HL-60/S4 (cell line): ENCODE measurements around the gene HEXD.
"Not testable (repeated sequence)": the region's sequence is repeated elsewhere in the genome, so short reads cannot be mapped to it uniquely, and the experiment has no call there.

Source experiments
- in situ Hi-C: fragments of 300-500 bp; cut with MboI; formaldehyde crosslinking; loops from 2 replicates; pipeline ENCODE4 v1.14.3; 2022; ENCODE audit warnings: low sequenced_read_pairs

HEXD gene

GRCh38 chr17:82457073-82457928 lies 39.2 kb downstream of the HEXD start:
- in situ Hi-C loops = no loop called here

GRCh38 chr17:82457929-82458178 lies 39.7 kb downstream of the HEXD start:
- in situ Hi-C loops = no loop called here

GRCh38 chr17:82458179-82458884 lies 40.2 kb downstream of the HEXD start, which contains the start of gene NARF:
NARF (plus strand) TSS chr17:82458741; CDS start chr17:82458804, 63 bp downstream.
- in situ Hi-C loops = no loop called here

- in situ Hi-C loops = no loop called here
Observed at GRCh38 chr17:82458885-82459424, 40.8 kb downstream of the HEXD start.

- in situ Hi-C loops = not testable (repeated sequence)
Observed at GRCh38 chr17:82459936-82460335, 41.8 kb downstream of the HEXD start.

- in situ Hi-C loops = no loop called here
Observed at GRCh38 chr17:82461827-82462524, 43.8 kb downstream of the HEXD start.

- in situ Hi-C loops = no loop called here
Observed at GRCh38 chr17:82463391-82463790, 45.2 kb downstream of the HEXD start.

GRCh38 chr17:82463925-82464566 lies 45.9 kb downstream of the HEXD start:
- in situ Hi-C loops = no loop called here

- in situ Hi-C loops = no loop called here
Observed at GRCh38 chr17:82464567-82464929, 46.4 kb downstream of the HEXD start.

- in situ Hi-C loops = no loop called here
Observed at GRCh38 chr17:82465023-82465603, 47.0 kb downstream of the HEXD start.

GRCh38 chr17:82468692-82469091 lies 50.5 kb downstream of the HEXD start:
- in situ Hi-C loops = no loop called here

GRCh38 chr17:82470065-82470464 lies 51.9 kb downstream of the HEXD start:
- in situ Hi-C loops = no loop called here

GRCh38 chr17:82474223-82475010 lies 56.3 kb downstream of the HEXD start:
- in situ Hi-C loops = no loop called here

GRCh38 chr17:82475458-82475857 lies 57.3 kb downstream of the HEXD start:
- in situ Hi-C loops = no loop called here

GRCh38 chr17:82477934-82478333 lies 59.8 kb downstream of the HEXD start:
- in situ Hi-C loops = no loop called here

GRCh38 chr17:82479602-82480001 lies 61.5 kb downstream of the HEXD start:
- in situ Hi-C loops = no loop called here

- in situ Hi-C loops = no loop called here
Observed at GRCh38 chr17:82480318-82480717, 62.2 kb downstream of the HEXD start.

GRCh38 chr17:82483204-82483660 lies 65.1 kb downstream of the HEXD start:
- in situ Hi-C loops = no loop called here

- in situ Hi-C loops = no loop called here
Observed at GRCh38 chr17:82483836-82484235, 65.7 kb downstream of the HEXD start.
